ENCODE measurements around the gene ZNF862. TPM values are rescaled to one million over a fixed set of nuclear protein-coding genes. Genes with fewer than 3 reads are reported as not detected.

ZNF862 gene
- total and polyA plus RNA-seq, 2 of the 13 experiments (the other 11 are each of a cell fraction or from before 2014, with no cell fraction given), result 0.89 to 2.0 TPM

DNA sequence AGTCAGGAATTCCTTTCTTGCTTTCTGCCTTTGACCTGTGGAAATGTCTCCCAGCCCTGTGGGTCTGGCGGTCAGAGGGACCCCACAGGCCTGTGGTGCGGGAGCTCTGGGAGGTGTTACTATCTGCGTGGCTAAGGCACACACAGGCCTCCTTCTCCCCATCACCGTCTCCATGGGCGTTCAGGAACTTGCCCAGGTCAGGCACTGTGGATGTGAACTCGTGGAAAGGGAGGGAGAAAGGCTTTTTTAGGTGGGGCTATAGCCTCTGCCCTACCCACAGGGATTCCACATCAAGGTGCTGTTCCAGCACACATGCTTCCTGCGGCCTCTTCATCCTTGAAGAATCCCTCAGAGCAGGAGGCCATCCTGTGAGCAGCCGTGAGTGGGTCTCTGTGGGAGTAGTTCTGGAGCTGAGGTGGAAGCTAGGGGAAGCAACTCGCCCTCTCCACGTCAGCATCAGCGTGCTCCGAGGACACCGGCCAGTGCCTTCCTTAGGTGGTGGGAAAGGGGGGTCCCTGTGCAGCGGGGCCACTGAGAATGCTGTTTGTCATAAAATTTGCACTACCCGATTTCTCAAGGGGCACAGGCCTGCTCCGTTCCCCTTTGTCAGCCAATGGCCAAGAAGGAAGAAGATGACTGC, 28.1 kb downstream of the ZNF862 start:
- peaks cover 0 to 8% of the 10 kb centered on the region in 2 experiments; a peak in 1 of 5 replicates for H3K27me3 ChIP-seq (ENCODE audit: control insufficient read depth in 1 of 2, insufficient read depth in 2 of 2, low read length in 2 of 2)
- no peak overlapping the region for H2AFZ ChIP-seq (ENCODE audit: low read length)
- no peak for FAIRE-seq
- H3K27ac ChIP-seq (ENCODE audit: extremely low read length, insufficient read depth, low read length), result no peak overlapping the region
- no peak overlapping the region for H3K4me2 ChIP-seq (ENCODE audit: low read depth, low read length)
- no peaks in the 10 kb centered on the region for H4K20me1 ChIP-seq (ENCODE audit: insufficient read depth, low read length)
- TF ChIP-seq ZNF326 (CRISPR knock-in tag; IDR thresholded peaks at IDR 0.05; ENCODE audit: borderline replicate concordance), result no peak
- TF ChIP-seq, protein P1, sequence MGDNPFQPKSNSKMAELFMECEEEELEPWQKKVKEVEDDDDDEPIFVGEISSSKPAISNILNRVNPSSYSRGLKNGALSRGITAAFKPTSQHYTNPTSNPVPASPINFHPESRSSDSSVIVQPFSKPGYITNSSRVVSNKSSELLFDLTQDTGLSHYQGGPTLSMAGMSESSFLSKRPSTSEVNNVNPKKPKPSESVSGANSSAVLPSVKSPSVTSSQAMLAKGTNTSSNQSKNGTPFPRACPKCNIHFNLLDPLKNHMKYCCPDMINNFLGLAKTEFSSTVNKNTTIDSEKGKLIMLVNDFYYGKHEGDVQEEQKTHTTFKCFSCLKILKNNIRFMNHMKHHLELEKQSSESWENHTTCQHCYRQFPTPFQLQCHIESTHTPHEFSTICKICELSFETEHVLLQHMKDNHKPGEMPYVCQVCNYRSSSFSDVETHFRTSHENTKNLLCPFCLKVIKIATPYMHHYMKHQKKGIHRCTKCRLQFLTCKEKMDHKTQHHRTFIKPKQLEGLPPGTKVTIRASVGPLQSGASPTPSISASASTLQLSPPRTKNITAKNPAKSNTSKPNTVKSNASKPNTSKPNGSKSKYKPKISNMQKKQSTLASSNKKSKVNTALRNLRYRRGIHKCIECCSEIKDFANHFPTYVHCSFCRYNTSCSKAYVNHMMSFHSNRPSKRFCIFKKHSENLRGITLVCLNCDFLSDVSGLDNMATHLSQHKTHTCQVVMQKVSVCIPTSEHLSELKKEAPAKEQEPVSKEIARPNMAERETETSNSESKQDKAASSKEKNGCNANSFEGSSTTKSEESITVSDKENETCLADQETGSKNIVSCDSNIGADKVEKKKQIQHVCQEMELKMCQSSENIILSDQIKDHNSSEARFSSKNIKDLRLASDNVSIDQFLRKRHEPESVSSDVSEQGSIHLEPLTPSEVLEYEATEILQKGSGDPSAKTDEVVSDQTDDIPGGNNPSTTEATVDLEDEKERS (CRISPR knock-in tag; IDR thresholded peaks at IDR 0.05), result no peak
- TF ChIP-seq ZNF484 (CRISPR knock-in tag; IDR thresholded peaks at IDR 0.05; ENCODE audit: borderline replicate concordance, low read depth), result no peak
- TF ChIP-seq GZF1 (CRISPR knock-in tag; IDR thresholded peaks at IDR 0.05), result no peak
- TF ChIP-seq SMAD3 (CRISPR knock-in tag; IDR thresholded peaks at IDR 0.05), result no peak
- no peak for TF ChIP-seq STAG1 (CRISPR knock-in tag; IDR thresholded peaks at IDR 0.05)
- TF ChIP-seq ZNF616 (CRISPR knock-in tag; IDR thresholded peaks at IDR 0.05; ENCODE audit: low read depth), result no peak
- TF ChIP-seq, protein P2, sequence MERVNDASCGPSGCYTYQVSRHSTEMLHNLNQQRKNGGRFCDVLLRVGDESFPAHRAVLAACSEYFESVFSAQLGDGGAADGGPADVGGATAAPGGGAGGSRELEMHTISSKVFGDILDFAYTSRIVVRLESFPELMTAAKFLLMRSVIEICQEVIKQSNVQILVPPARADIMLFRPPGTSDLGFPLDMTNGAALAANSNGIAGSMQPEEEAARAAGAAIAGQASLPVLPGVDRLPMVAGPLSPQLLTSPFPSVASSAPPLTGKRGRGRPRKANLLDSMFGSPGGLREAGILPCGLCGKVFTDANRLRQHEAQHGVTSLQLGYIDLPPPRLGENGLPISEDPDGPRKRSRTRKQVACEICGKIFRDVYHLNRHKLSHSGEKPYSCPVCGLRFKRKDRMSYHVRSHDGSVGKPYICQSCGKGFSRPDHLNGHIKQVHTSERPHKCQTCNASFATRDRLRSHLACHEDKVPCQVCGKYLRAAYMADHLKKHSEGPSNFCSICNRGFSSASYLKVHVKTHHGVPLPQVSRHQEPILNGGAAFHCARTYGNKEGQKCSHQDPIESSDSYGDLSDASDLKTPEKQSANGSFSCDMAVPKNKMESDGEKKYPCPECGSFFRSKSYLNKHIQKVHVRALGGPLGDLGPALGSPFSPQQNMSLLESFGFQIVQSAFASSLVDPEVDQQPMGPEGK (CRISPR knock-in tag; IDR thresholded peaks at IDR 0.05), result no peak
- TF ChIP-seq, protein P3, sequence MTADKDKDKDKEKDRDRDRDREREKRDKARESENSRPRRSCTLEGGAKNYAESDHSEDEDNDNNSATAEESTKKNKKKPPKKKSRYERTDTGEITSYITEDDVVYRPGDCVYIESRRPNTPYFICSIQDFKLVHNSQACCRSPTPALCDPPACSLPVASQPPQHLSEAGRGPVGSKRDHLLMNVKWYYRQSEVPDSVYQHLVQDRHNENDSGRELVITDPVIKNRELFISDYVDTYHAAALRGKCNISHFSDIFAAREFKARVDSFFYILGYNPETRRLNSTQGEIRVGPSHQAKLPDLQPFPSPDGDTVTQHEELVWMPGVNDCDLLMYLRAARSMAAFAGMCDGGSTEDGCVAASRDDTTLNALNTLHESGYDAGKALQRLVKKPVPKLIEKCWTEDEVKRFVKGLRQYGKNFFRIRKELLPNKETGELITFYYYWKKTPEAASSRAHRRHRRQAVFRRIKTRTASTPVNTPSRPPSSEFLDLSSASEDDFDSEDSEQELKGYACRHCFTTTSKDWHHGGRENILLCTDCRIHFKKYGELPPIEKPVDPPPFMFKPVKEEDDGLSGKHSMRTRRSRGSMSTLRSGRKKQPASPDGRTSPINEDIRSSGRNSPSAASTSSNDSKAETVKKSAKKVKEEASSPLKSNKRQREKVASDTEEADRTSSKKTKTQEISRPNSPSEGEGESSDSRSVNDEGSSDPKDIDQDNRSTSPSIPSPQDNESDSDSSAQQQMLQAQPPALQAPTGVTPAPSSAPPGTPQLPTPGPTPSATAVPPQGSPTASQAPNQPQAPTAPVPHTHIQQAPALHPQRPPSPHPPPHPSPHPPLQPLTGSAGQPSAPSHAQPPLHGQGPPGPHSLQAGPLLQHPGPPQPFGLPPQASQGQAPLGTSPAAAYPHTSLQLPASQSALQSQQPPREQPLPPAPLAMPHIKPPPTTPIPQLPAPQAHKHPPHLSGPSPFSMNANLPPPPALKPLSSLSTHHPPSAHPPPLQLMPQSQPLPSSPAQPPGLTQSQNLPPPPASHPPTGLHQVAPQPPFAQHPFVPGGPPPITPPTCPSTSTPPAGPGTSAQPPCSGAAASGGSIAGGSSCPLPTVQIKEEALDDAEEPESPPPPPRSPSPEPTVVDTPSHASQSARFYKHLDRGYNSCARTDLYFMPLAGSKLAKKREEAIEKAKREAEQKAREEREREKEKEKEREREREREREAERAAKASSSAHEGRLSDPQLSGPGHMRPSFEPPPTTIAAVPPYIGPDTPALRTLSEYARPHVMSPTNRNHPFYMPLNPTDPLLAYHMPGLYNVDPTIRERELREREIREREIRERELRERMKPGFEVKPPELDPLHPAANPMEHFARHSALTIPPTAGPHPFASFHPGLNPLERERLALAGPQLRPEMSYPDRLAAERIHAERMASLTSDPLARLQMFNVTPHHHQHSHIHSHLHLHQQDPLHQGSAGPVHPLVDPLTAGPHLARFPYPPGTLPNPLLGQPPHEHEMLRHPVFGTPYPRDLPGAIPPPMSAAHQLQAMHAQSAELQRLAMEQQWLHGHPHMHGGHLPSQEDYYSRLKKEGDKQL (CRISPR knock-in tag; IDR thresholded peaks at IDR 0.05; ENCODE audit: low read depth), result no peak
- TF ChIP-seq, protein P4, sequence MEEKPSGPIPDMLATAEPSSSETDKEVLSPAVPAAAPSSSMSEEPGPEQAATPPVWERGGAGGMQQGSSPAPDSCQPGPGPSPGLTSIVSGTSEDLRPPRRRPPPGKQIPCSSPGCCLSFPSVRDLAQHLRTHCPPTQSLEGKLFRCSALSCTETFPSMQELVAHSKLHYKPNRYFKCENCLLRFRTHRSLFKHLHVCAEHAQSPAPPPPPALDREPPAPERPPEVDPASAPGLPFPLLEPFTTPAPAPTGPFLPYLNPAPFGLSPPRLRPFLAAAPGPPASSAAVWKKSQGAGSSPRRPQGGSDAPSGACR (CRISPR knock-in tag; IDR thresholded peaks at IDR 0.05), result no peak
- TF ChIP-seq BCL6 (CRISPR knock-in tag; IDR thresholded peaks at IDR 0.05), result no peak
- TF ChIP-seq GTF3A (CRISPR knock-in tag; conservative IDR thresholded peaks at IDR 0.05), result no peak
- no peak for TF ChIP-seq BORCS8-MEF2B (CRISPR knock-in tag; IDR thresholded peaks at IDR 0.05)
- TF ChIP-seq HNF4A (CRISPR knock-in tag; IDR thresholded peaks at IDR 0.05), result no peak
- no TSS peak for BruUV-seq (replicated peaks)
- H3K4me1 ChIP-seq (ENCODE audit: insufficient read depth, low read length), result no peaks in the 10 kb centered on the region
- POLR2A ChIA-PET, result no interaction called here
- H3K79me2 ChIP-seq (ENCODE audit: insufficient read depth, low read length), result no peaks in the 10 kb centered on the region
- no peak for DNase-seq (ENCODE audit: low spot score)
- no peaks in the 10 kb centered on the region for H3K9me3 ChIP-seq (ENCODE audit: low read length)
- CTCF ChIA-PET (ENCODE audit: low intra/inter-chr PET ratio, low total read pairs), result no interaction called here
- intact Hi-C loops (cut with micrococcal nuclease; ENCODE audit: unreplicated experiment) (no loop called here), in situ Hi-C loops (cut with HindIII; ENCODE audit: extremely low pct_ligation_motif_present, low pct_unique_long_range_greater_than_20kb) (loop anchor here (25.0 kb wide), 1 partner anchor 171 kb away; no protein-coding TSS in a partner anchor)
- no peaks in the 10 kb centered on the region for H3K36me3 ChIP-seq (replicated peaks in 1 of 2; ENCODE audit: control insufficient read depth in 1 of 2, insufficient read depth in 2 of 2, low read length in 2 of 2)
- 43% methylated on average over 16 of the region's 16 CpGs for WGBS (ENCODE audit: low lambda C conversion rate)
- no peak for ATAC-seq
- H3K9ac ChIP-seq (ENCODE audit: insufficient read depth, low read depth, low read length), result no peak overlapping the region
- H3K4me3 ChIP-seq (replicated peaks in 1 of 3; ENCODE audit: insufficient read depth in 1 of 3, low read depth in 2 of 3, low read length in 3 of 3), result no peak overlapping the region
